Spleen (tissue), 11 donors: Measurements from ENCODE around the gene MCC. TPM values are rescaled to one million over a fixed set of nuclear protein-coding genes. Genes with fewer than 3 reads are reported as not detected.

ENCODE experiments used
- DNase-seq: peaks from one replicate; pipeline ENCODE4 v3.0.0-alpha.2; 2020
- H3K27ac ChIP-seq, 8 donors: fragments of 200-600 bp; sonication (generic) in 7 of 8; 1 replicate in 4 of 8; 2 replicates in 4 of 8; pipeline versions ENCODE4 v1.5.0 to v1.8.0; 2016 to 2021; ENCODE audit warnings: inconsistent platforms in 4 of 8, mild to moderate bottlenecking in 4 of 8, moderate library complexity in 1 of 8
- H3K27me3 ChIP-seq, 7 donors: fragments of 200-600 bp; sonication (generic) in 6 of 7; replicated peaks in 1 of 7; 1 replicate in 4 of 7; 2 replicates in 3 of 7; pipeline versions ENCODE4 v1.5.0 to v1.8.0; 2016 to 2021; ENCODE audit warnings: inconsistent platforms in 3 of 7, mild to moderate bottlenecking in 1 of 7
- H3K36me3 ChIP-seq, 6 donors: fragments of 200-600 bp; sonication (generic) in 5 of 6; 1 replicate in 4 of 6; 2 replicates in 2 of 6; pipeline versions ENCODE4 v1.5.0 to v1.8.0; 2016 to 2021; ENCODE audit warnings: inconsistent platforms in 2 of 6
- H3K4me1 ChIP-seq, 6 donors: fragments of 200-600 bp; sonication (generic) in 5 of 6; 1 replicate in 3 of 6; 2 replicates in 3 of 6; pipeline versions ENCODE4 v1.5.0 to v1.8.0; 2016 to 2021; ENCODE audit warnings: inconsistent platforms in 3 of 6
- H3K4me3 ChIP-seq, 8 donors: fragments of 200-600 bp; sonication (generic) in 7 of 8; 1 replicate in 4 of 8; 2 replicates in 4 of 8; pipeline versions ENCODE4 v1.5.0 to v1.8.0; 2016 to 2021; ENCODE audit warnings: inconsistent platforms in 4 of 8, mild to moderate bottlenecking in 4 of 8, moderate library complexity in 2 of 8
- H3K9me3 ChIP-seq, 8 donors: fragments of 200-600 bp; sonication (generic) in 7 of 8; 1 replicate in 4 of 8; 2 replicates in 4 of 8; pipeline versions ENCODE4 v1.5.0 to v1.8.0; 2016 to 2021; ENCODE audit warnings: inconsistent platforms in 4 of 8
- CTCF ChIP-seq, 11 experiments: fragments of 200-600 bp in 7 of 11; fragments of 450-650 bp in 4 of 11; sonication (generic) in 4 of 11; IDR thresholded peaks in 8 of 11; conservative IDR thresholded peaks in 3 of 11; 1 replicate in 7 of 11; 2 replicates in 4 of 11; pipeline versions ENCODE4 v1.4.0 to v1.8.0; 2016 to 2021; ENCODE audit warnings: antibody characterized with exemption in 11 of 11, inconsistent platforms in 4 of 11, mild to moderate bottlenecking in 1 of 11
- POLR2A ChIP-seq, 3 donors: fragments of 450-650 bp; IDR thresholded peaks; one replicate each; pipeline ENCODE4 v1.5.1; 2017; ENCODE audit warnings: antibody characterized with exemption in 3 of 3, mild to moderate bottlenecking in 1 of 3
- POLR2AphosphoS5 ChIP-seq, 3 donors: sonication (generic); formaldehyde crosslinking; IDR thresholded peaks; one replicate each; pipeline ENCODE4 v1.5.1; 2017; ENCODE audit warnings: antibody characterized with exemption in 3 of 3
- WGBS, 5 donors: extraction: QIAGEN DNeasy Blood & Tissue Kit in 3 of 5; methylation state at CpG; one replicate each; pipeline versions ENCODE4 v1.1.5 to v1.1.7; 2013 to 2018; 5-methylcytosine and 5-hydroxymethylcytosine counted together
- intact Hi-C: fragments of 100-400 bp; cut with DNase I; formaldehyde crosslinking; loops from one replicate; pipeline ENCODE4 v1.15.0; 2023; ENCODE audit warnings: low total_unique reads
- polyA plus RNA-seq, 3 donors: library from polyadenylated mRNA; stranded (reverse); fragments of 200-250 nt; gene quantifications; one replicate each; pipeline ENCODE4 v1.2.1, GENCODE V29; 2013
- total RNA-seq, 7 donors: library from RNA; depleted of rRNA in 3 of 7; stranded (reverse); fragments of >200 nt in 3 of 7; fragmentation: NEBNext Ultra II Directional in 4 of 7; extraction: Animal tissue kit (Norgen Biotek cat#: 25700) in 4 of 7; gene quantifications; one replicate each; pipeline versions ENCODE4 v1.1.0 to v1.2.1, GENCODE V29; 2016 to 2021
- donor health status: healthy with polysubstance abuse.
- donor health status: DM: no; HTN: no; CAD: no; lungs with moderate emphysema.
- donor health status: DM: no; HTN: no; CAD: no.
- donor health status: Bipolar disorder and iron deficiency.
- donor health status: healthy.
- donor health status: DM: no; HTN: no; CAD: no.
- donor health status: DM: yes; HTN: yes; CAD: no.

MCC gene
- total and polyA plus RNA-seq, 10 donors: 1.3 to 32.8 (median 15.8) TPM

GRCh38 chr5:113167985-113168384, 320.3 kb downstream of the MCC start:
- intact Hi-C loops: no loop called here
- 82 to 90% (median 84%) methylated on average over 2 of the region's 2 CpGs for WGBS, 5 donors
- no peak overlapping the region for H3K27ac ChIP-seq
- no peaks in the 10 kb centered on the region for H3K4me1 ChIP-seq
- peaks cover 0 to 3% (median 0%) of the 10 kb centered on the region in 7 donors for H3K27me3 ChIP-seq
- H3K4me3 ChIP-seq: no peak overlapping the region
- DNase-seq: no peak
- no peaks in the 10 kb centered on the region for H3K36me3 ChIP-seq
- TF ChIP-seq CTCF (IDR thresholded peaks at IDR 0.05 in 8 of 11, conservative IDR thresholded peaks at IDR 0.05 in 3 of 11) (no peak), POLR2AphosphoS5 (IDR thresholded peaks at IDR 0.05) (no peak), POLR2A (IDR thresholded peaks at IDR 0.05) (no peak)
- H3K9me3 ChIP-seq: no peaks in the 10 kb centered on the region

GRCh38 chr5:113166852-113167366, 321.3 kb downstream of the MCC start:
- Histone ChIP-seq H3K9me3 (no peaks in the 10 kb centered on the region), H3K27ac (no peak overlapping the region), H3K4me3 (no peak overlapping the region), H3K27me3 (peaks cover 0 to 4% (median 0%) of the 10 kb centered on the region in 7 donors), H3K4me1 (no peaks in the 10 kb centered on the region), H3K36me3 (no peaks in the 10 kb centered on the region)
- 84 to 95% (median 93%) methylated on average over 7 of the region's 7 CpGs for WGBS, 5 donors
- intact Hi-C loops: no loop called here
- no peak for DNase-seq
- no peak for TF ChIP-seq CTCF (IDR thresholded peaks at IDR 0.05 in 8 of 11, conservative IDR thresholded peaks at IDR 0.05 in 3 of 11)
- no peak for TF ChIP-seq POLR2AphosphoS5 (IDR thresholded peaks at IDR 0.05)
- TF ChIP-seq POLR2A (IDR thresholded peaks at IDR 0.05): no peak

GRCh38 chr5:113166261-113166660, 322.0 kb downstream of the MCC start:
- TF ChIP-seq POLR2A (IDR thresholded peaks at IDR 0.05) (no peak), CTCF (IDR thresholded peaks at IDR 0.05 in 8 of 11, conservative IDR thresholded peaks at IDR 0.05 in 3 of 11) (no peak), POLR2AphosphoS5 (IDR thresholded peaks at IDR 0.05) (no peak)
- Histone ChIP-seq H3K4me1 (no peaks in the 10 kb centered on the region), H3K4me3 (no peak overlapping the region), H3K9me3 (no peaks in the 10 kb centered on the region), H3K27ac (no peak overlapping the region), H3K36me3 (no peaks in the 10 kb centered on the region), H3K27me3 (peaks cover 0 to 4% (median 0%) of the 10 kb centered on the region in 7 donors)
- 89 to 95% (median 91%) methylated on average over 4 of the region's 4 CpGs for WGBS, 5 donors
- DNase-seq: no peak
- intact Hi-C loops: no loop called here

- intact Hi-C loops: no loop called here
- Histone ChIP-seq H3K9me3 (no peaks in the 10 kb centered on the region), H3K27ac (no peak overlapping the region), H3K4me1 (no peaks in the 10 kb centered on the region), H3K4me3 (no peak overlapping the region), H3K27me3 (peaks cover 0 to 4% (median 0%) of the 10 kb centered on the region in 7 donors), H3K36me3 (no peaks in the 10 kb centered on the region)
- WGBS, 5 donors: 91 to 95% (median 92%) methylated on average over 1 of the region's 1 CpG
- no peak for TF ChIP-seq POLR2A (IDR thresholded peaks at IDR 0.05)
- TF ChIP-seq CTCF (IDR thresholded peaks at IDR 0.05 in 8 of 11, conservative IDR thresholded peaks at IDR 0.05 in 3 of 11): no peak
- TF ChIP-seq POLR2AphosphoS5 (IDR thresholded peaks at IDR 0.05): no peak
- DNase-seq: no peak
These were observed 324.2 kb downstream of the MCC start for GRCh38 chr5:113164021-113164420.
